H9 (cell line): ENCODE measurements around the gene EVI5. TPM values are rescaled to one million over a fixed set of nuclear protein-coding genes. Genes with fewer than 3 reads are reported as not detected.

Source experiments
- DNase-seq: peaks from one replicate; pipeline ENCODE4 v3.0.0-alpha.2; 2017
- H2AFZ ChIP-seq: one replicate; pipeline ENCODE4 v1.6.1; 2013; ENCODE audit warnings: mild to moderate bottlenecking, low read length, control low read depth, moderate library complexity
- H2AK5ac ChIP-seq: 2 replicates; pipeline ENCODE4 v1.6.1; 2013; ENCODE audit warnings: low read length, control low read depth, mixed read lengths; ENCODE audit not compliant: insufficient read length
- H2BK120ac ChIP-seq: one replicate; pipeline ENCODE4 v1.6.1; 2013; ENCODE audit warnings: low read depth, mild to moderate bottlenecking, low read length, control low read depth, inconsistent platforms; ENCODE audit not compliant: poor library complexity, severe bottlenecking
- H2BK12ac ChIP-seq: 2 replicates; pipeline ENCODE4 v1.6.1; 2013; ENCODE audit warnings: low read length, control low read depth, mixed read lengths, low read depth; ENCODE audit not compliant: insufficient read length
- H2BK15ac ChIP-seq: 2 replicates; pipeline ENCODE4 v1.6.1; 2013; ENCODE audit warnings: low read depth, low read length, control low read depth
- H2BK20ac ChIP-seq: one replicate; pipeline ENCODE4 v1.6.1; 2013; ENCODE audit warnings: low read depth, mild to moderate bottlenecking, low read length, control low read depth, inconsistent platforms; ENCODE audit not compliant: poor library complexity, severe bottlenecking
- H2BK5ac ChIP-seq: 2 replicates; pipeline ENCODE4 v1.6.1; 2013; ENCODE audit warnings: low read length, control low read depth, mixed read lengths; ENCODE audit not compliant: insufficient read length
- H3K14ac ChIP-seq: 2 replicates; pipeline ENCODE4 v1.6.1; 2013; ENCODE audit warnings: low read length, control low read depth; ENCODE audit not compliant: insufficient read depth
- H3K18ac ChIP-seq: 2 replicates; pipeline ENCODE4 v1.6.1; 2013; ENCODE audit warnings: low read depth, mild to moderate bottlenecking, mixed read lengths, low read length, control low read depth; ENCODE audit not compliant: insufficient read length
- H3K23ac ChIP-seq: 2 replicates; pipeline ENCODE4 v1.6.1; 2013; ENCODE audit warnings: low read length, control low read depth, mixed read lengths, low read depth; ENCODE audit not compliant: insufficient read length
- H3K23me2 ChIP-seq: 2 replicates; pipeline ENCODE4 v1.6.1; 2013; ENCODE audit warnings: low read depth, mild to moderate bottlenecking, mixed read lengths, low read length, control low read depth; ENCODE audit not compliant: insufficient read length, poor library complexity, severe bottlenecking
- H3K27ac ChIP-seq: 2 replicates; pipeline ENCODE4 v1.5.1; 2013; ENCODE audit warnings: low read length, control low read depth, mixed read lengths, low read depth; ENCODE audit not compliant: insufficient read length
- H3K27me3 ChIP-seq: 2 replicates; pipeline ENCODE4 v1.6.1; 2013; ENCODE audit warnings: low read length, control low read depth, inconsistent platforms; ENCODE audit not compliant: insufficient read depth
- H3K4ac ChIP-seq: 2 replicates; pipeline ENCODE4 v1.6.1; 2013; ENCODE audit warnings: low read depth, mild to moderate bottlenecking, control low read depth, inconsistent platforms, low read length, moderate library complexity
- H3K4me1 ChIP-seq: 2 replicates; pipeline ENCODE4 v1.6.1; 2013; ENCODE audit warnings: low read length, control low read depth, inconsistent platforms; ENCODE audit not compliant: insufficient read depth
- H3K4me2 ChIP-seq: 2 replicates; pipeline ENCODE4 v1.6.1; 2013; ENCODE audit warnings: low read length, control low read depth, mixed read lengths; ENCODE audit not compliant: insufficient read length, insufficient read depth
- H3K56ac ChIP-seq: 2 replicates; pipeline ENCODE4 v1.6.1; 2013; ENCODE audit warnings: low read depth, mild to moderate bottlenecking, mixed read lengths, low read length, control low read depth; ENCODE audit not compliant: insufficient read length
- H3K79me1 ChIP-seq: 2 replicates; pipeline ENCODE4 v1.6.1; 2013; ENCODE audit warnings: low read depth, mild to moderate bottlenecking, moderate library complexity, low read length, control low read depth, inconsistent platforms; ENCODE audit not compliant: insufficient read depth, poor library complexity, severe bottlenecking
- H3K79me2 ChIP-seq: 2 replicates; pipeline ENCODE4 v1.6.1; 2013; ENCODE audit warnings: low read length, control low read depth, inconsistent platforms; ENCODE audit not compliant: insufficient read depth
- H3K9ac ChIP-seq: 2 replicates; pipeline ENCODE4 v1.6.1; 2013; ENCODE audit warnings: low read length, control low read depth, mixed read lengths; ENCODE audit not compliant: insufficient read length; ENCODE audit errors: extremely low read depth
- H3K9me3 ChIP-seq: one replicate; pipeline ENCODE4 v1.6.1; 2013; ENCODE audit warnings: low read depth, low read length, inconsistent platforms; ENCODE audit not compliant: control insufficient read depth
- H3T11ph ChIP-seq: one replicate; pipeline ENCODE4 v1.6.1; 2013; ENCODE audit warnings: mild to moderate bottlenecking, low read length, control low read depth, inconsistent platforms
- H4K20me1 ChIP-seq: one replicate; pipeline ENCODE4 v1.6.1; 2013; ENCODE audit not compliant: control insufficient read depth, insufficient read length, insufficient read depth
- H4K5ac ChIP-seq: 2 replicates; pipeline ENCODE4 v1.6.1; 2013; ENCODE audit warnings: low read depth, mild to moderate bottlenecking, mixed read lengths, low read length, control low read depth; ENCODE audit not compliant: insufficient read length
- H4K8ac ChIP-seq: replicated peaks from 2 replicates; pipeline ENCODE4 v1.6.1; 2013; ENCODE audit warnings: low read length, control low read depth, mixed read lengths, low read depth; ENCODE audit not compliant: insufficient read length
- H4K91ac ChIP-seq: 2 replicates; pipeline ENCODE4 v1.6.1; 2013; ENCODE audit warnings: low read depth, mild to moderate bottlenecking, moderate library complexity, mixed read lengths, low read length, control low read depth; ENCODE audit not compliant: insufficient read length
- H3K27ac Mint-ChIP-seq, 3 experiments: 2 replicates in 2 of 3; 3 replicates in 1 of 3; pipeline ENCODE4 v1.8.0; 2020 to 2021; ENCODE audit warnings: mixed read lengths in 3 of 3, mild to moderate bottlenecking in 1 of 3, moderate library complexity in 1 of 3
- H3K27me3 Mint-ChIP-seq: 2 replicates; pipeline ENCODE4 v1.8.0; 2021; ENCODE audit warnings: low read depth, mild to moderate bottlenecking, moderate library complexity, mixed read lengths
- H3K36me3 Mint-ChIP-seq, 3 experiments: 2 replicates in 2 of 3; 3 replicates in 1 of 3; pipeline ENCODE4 v1.8.0; 2020 to 2021; ENCODE audit warnings: low read depth in 3 of 3, mixed read lengths in 3 of 3; ENCODE audit not compliant: insufficient read depth in 1 of 3
- H3K4me1 Mint-ChIP-seq, 2 experiments: 2 replicates each; pipeline ENCODE4 v1.8.0; 2020; ENCODE audit warnings: mixed read lengths in 2 of 2
- H3K4me3 Mint-ChIP-seq, 2 experiments: 2 replicates in 1 of 2; 3 replicates in 1 of 2; pipeline ENCODE4 v1.8.0; 2020 to 2021; ENCODE audit warnings: mild to moderate bottlenecking in 2 of 2, mixed read lengths in 2 of 2, moderate library complexity in 1 of 2
- H3K9me3 Mint-ChIP-seq, 2 experiments: 2 replicates in 1 of 2; 3 replicates in 1 of 2; pipeline ENCODE4 v1.8.0; 2020; ENCODE audit warnings: mild to moderate bottlenecking in 2 of 2, mixed read lengths in 2 of 2, moderate library complexity in 1 of 2
- WGBS: extraction: QIAGEN DNeasy Blood & Tissue Kit; methylation state at CpG from one replicate; pipeline ENCODE4 v1.1.7; 2013; ENCODE audit warnings: missing lambda C conversion rate, low lambda C conversion rate, mixed read lengths; ENCODE audit not compliant: insufficient read length; ENCODE audit errors: extremely low coverage; 5-methylcytosine and 5-hydroxymethylcytosine counted together
- total RNA-seq: library from RNA; stranded (reverse); gene quantifications from 2 replicates; pipeline ENCODE4 v1.2.1, GENCODE V29; 2021
- TF ChIP-seq, protein P1 (sequence below): fragments of 200-600 bp; sonication (generic); conservative IDR thresholded peaks from 3 replicates; pipeline ENCODE4 v1.8.0; 2021; ENCODE audit warnings: antibody characterized with exemption, mild to moderate bottlenecking

Gene EVI5
- total RNA-seq, 1 experiment from 2014 or later: 9.7 TPM

DNA sequence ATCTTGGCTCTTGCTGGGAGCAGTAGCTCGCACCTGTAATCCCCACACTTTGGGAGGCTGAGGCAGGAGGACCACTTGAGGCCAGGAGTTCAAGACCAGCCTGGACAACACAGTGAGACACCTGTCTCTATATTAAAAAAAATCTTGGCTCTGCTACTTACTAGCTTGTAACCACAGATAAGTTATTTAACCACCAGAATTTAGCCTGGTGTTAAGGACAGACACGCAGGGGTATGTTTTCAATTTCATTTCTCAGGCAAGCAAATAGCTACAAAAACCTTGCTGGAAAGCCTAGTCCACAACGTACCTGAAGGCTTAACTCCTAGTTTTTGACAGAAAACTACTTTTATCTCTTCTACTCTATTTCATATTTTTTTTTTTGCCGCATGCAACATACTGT is 273.4 kb downstream of the EVI5 start:
- no peak overlapping the region for H2AK5ac ChIP-seq
- no peak overlapping the region for H2BK12ac ChIP-seq
- H3K27ac ChIP-seq: no peak overlapping the region
- H3K18ac ChIP-seq: no peak overlapping the region
- no peaks in the 10 kb centered on the region for H3K9me3 ChIP-seq
- no peak overlapping the region for H3K56ac ChIP-seq
- no peaks in the 10 kb centered on the region for H3K79me1 ChIP-seq
- no peaks in the 10 kb centered on the region for H3K4me1 Mint-ChIP-seq
- no peak overlapping the region for H4K8ac ChIP-seq
- no peak overlapping the region for H3K9ac ChIP-seq
- no peaks in the 10 kb centered on the region for H3K79me2 ChIP-seq
- no peaks in the 10 kb centered on the region for H3K27me3 Mint-ChIP-seq
- TF ChIP-seq, protein P1, sequence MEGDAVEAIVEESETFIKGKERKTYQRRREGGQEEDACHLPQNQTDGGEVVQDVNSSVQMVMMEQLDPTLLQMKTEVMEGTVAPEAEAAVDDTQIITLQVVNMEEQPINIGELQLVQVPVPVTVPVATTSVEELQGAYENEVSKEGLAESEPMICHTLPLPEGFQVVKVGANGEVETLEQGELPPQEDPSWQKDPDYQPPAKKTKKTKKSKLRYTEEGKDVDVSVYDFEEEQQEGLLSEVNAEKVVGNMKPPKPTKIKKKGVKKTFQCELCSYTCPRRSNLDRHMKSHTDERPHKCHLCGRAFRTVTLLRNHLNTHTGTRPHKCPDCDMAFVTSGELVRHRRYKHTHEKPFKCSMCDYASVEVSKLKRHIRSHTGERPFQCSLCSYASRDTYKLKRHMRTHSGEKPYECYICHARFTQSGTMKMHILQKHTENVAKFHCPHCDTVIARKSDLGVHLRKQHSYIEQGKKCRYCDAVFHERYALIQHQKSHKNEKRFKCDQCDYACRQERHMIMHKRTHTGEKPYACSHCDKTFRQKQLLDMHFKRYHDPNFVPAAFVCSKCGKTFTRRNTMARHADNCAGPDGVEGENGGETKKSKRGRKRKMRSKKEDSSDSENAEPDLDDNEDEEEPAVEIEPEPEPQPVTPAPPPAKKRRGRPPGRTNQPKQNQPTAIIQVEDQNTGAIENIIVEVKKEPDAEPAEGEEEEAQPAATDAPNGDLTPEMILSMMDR: no peak
- H3T11ph ChIP-seq: no peak overlapping the region
- H3K14ac ChIP-seq: no peak overlapping the region
- no peaks in the 10 kb centered on the region for H3K9me3 Mint-ChIP-seq
- no peak overlapping the region for H2BK120ac ChIP-seq
- H3K23ac ChIP-seq: no peak overlapping the region
- no peak overlapping the region for H4K5ac ChIP-seq
- H2AFZ ChIP-seq: no peak overlapping the region
- no peak overlapping the region for H3K4me3 Mint-ChIP-seq
- H3K27ac Mint-ChIP-seq: no peak overlapping the region
- H3K4me1 ChIP-seq: no peaks in the 10 kb centered on the region
- no peaks in the 10 kb centered on the region for H3K23me2 ChIP-seq
- H3K4me2 ChIP-seq: no peak overlapping the region
- H3K36me3 Mint-ChIP-seq: 0 out of 7 replicates have a peak, but pooled peaks cover 0 to 1% (median 0%) of the 10 kb centered on the region in 3 experiments
- no peak overlapping the region for H2BK15ac ChIP-seq
- H4K91ac ChIP-seq: no peak overlapping the region
- H2BK5ac ChIP-seq: no peak overlapping the region
- WGBS: no CpG with 5 or more reads among the region's 4 CpGs
- H2BK20ac ChIP-seq: no peak overlapping the region
- no peaks in the 10 kb centered on the region for H4K20me1 ChIP-seq
- no peaks in the 10 kb centered on the region for H3K27me3 ChIP-seq
- no peak overlapping the region for H3K4ac ChIP-seq
- no peak for DNase-seq
